ENCODE results near the gene UBE2D4.
"Not testable (repeated sequence)": the region's sequence is repeated elsewhere in the genome, so short reads cannot be mapped to it uniquely, and the experiment has no call there.

UBE2D4 gene

DNA sequence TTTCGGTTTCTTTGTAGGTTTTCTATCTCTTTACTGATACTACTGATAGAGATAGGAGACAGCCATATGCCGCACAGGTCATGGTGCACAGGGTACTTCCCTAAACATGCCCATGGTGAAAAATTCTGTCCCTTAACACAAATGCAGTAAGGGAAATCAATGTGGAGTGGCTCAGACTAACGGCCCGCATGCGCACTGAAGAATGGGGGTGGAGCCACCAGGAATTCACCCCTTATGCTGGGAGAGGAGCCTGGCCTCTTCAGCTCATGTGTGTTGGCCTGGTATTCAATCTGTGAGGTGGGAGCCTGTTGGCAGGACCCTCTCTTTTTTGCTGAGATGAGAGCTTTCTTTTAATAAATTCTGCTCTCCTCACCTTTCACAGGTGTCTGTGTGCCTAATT is 11.4 kb upstream of the UBE2D4 start:
- DNase-seq: no peak

DNA sequence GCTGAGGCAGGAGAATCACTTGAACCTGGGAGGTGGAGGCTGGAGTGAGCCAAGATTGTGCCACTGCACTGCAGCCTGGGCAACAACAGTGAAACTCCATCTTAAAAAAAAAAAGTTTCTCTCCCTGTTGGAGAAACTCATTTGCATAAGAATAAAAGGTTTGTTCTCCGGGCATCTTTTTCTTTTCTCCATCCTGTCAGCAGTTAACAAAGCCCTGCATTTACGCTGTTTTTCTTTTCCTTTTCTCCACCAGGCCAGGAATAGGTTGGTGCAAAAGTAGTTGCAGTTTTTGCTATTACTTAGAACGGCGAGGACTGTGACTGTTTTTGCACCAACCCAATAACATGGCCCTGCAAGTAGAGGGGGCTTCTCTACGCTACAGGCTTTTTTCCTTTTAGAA is 10.3 kb upstream of the UBE2D4 start:
- DNase-seq: no peak

DNA sequence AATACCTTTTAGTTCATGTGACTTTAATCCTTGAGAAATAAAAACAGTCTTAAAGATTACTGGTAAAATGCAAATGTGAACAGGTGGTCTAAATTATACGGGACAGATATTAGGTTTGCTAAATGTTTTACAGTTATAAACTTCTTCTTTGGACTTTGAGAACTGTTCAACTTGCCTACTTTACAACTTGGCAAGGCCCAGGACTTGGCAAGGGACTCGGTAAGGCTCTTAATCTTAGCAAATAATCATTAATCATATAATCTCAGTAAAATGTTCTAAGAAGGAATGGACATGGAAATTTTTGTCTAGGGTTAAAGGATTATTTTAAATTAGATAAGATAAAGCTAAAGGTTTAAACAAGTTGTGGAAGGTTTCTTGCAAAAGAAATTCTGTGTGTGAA is 4.8 kb upstream of the UBE2D4 start:
- DNase-seq: no peak

DNA sequence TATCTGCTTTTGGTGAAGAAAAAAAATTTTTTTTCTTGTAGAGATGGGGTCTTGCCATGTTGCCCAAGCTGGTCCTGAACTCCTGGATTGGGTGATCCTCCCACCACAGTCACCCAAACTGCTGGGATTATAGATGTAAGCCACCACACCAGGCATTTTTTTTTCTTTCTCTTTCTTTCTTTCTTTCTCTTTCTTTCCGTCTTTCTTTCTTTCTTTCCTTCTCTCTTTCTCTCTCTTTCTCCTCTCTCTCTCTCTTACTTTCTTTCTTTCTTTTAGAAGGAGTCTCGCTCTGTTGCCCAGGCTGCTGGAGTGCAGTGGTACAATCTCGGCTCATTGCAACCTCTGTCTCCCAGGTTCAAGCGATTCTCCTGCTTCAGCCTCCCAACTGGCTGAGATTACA is 3.5 kb upstream of the UBE2D4 start:
- no peak for DNase-seq

DNA sequence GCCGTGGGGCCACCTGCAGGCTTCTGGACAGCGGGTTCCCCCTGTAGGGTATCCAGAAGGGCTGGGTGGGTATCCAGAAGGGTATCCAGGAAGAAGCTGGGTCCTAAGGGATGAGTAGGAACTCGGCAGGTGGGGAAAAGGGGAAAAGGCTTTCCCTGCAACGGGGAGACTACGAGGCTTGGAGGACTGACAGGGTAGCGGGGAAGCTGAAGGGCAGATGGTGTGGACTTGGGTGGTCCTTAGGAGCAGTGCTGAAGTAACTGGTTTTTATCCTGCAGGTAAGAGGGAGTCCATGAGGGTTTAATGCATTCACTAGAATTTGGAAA is 525 bp downstream of the UBE2D4 start:
- DNase-seq: no peak

DNA sequence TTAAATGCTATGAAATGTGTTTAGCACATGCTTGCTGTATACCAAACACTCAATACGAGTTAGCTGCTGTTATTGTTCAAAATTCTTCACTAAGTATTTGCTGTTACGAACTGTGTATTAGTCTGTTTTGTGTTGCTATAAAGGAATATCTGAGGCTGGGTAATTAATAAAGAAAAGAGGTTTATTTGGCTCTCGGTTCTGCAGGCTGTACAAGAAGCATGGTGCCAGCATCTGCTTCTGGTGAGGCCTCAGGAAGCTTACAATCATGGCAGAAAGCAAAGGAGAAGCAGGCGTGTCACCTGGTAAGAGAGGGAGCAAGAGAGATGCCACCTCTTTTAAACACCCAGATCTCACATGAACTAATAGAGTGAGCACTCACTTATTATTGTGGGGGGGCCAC is 1.6 kb downstream of the UBE2D4 start:
- DNase-seq: no peak

DNA sequence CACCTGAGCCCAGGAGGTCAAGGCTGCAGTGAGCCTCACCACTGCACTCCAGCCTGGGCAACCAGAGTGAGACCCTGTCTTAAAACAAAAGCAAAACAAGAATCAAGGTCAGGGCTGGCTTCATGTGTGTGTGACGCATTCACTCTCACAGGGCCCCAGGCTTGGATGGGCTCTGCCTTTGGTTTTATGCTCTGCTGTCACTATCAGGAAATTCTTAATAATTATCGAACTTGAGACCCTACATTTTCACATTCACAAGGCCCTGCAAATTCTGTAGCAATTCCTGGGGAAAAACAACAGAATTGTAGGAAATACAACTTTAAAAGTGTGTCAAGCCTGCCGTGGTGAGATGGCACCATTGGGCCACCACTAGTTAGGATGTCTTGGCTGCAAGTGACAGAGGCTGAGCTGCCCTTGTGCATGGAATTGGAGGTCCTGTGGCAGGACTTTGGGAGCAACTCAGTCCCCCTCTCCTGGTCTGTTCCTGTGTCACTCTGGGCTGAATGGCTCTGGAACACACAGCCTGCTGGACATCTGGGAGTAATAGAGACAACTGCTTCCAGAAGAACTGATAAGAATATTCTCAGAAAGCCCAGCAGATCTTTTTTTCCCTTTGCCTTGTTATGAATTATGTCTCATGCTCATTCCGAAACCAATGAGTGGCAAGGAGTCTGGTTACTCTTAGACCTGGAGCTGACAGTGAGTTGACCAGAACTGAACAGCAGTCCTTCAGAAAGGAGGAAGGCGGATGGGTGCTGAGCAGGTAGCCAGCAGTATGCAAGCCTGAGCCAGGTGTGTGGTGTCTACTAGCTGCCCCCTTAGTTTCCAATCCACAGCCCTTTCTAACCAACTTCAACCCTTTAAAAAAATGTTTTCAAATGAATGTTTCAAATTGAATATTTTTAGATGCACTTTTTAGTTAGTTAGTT is 3.6 kb downstream of the UBE2D4 start:
- DNase-seq: no peak

DNA sequence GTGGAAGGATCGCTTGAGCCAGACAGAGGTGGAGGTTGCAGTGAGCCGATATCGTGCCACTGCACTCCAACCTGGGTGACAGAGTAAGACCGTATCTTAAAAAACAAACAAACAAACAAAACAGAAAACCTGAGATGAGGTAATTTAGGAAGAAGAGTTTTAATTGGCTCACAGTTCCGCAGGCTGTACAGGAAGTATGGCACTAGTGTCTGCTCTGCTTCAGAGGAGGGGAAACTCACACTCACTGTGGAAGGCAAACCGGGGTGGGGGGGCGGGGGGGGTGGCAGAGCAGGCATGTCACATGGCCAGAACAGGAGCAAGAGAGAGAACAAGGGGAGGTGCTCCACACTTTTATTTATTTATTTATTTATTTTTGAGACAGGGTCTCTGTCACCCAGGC is 5.1 kb downstream of the UBE2D4 start:
- DNase-seq: no peak

DNA sequence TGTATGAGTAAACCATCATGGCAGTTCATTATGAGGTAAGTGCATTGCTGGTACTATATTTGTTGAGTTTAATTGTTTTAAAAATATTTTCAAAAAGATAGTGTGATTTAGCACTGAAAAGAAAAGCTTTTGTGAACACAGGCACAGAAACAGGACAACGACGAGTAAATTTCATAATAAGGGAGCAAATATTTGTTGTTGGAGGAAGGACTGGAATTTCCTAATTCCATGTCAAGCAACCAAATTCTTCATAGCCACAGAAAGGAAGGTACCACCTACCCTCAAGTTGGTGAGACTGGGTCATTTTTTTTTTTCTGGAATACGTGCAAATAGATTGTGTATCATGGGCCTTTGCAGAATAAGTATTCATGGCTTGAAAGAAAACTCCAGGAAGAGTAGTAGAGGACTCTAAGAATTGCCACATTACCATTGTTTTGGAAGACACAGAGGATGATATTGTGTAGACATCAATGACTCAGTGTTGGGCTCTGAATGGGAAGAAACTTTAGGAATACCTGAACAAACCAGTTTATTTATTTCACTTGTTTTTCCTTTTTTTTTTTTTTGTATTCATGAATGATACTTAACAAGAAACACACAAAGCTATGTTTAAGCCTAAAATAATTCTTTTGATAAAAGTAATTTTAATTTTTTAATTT is 7.8 kb downstream of the UBE2D4 start:
- DNase-seq: no peak

DNA sequence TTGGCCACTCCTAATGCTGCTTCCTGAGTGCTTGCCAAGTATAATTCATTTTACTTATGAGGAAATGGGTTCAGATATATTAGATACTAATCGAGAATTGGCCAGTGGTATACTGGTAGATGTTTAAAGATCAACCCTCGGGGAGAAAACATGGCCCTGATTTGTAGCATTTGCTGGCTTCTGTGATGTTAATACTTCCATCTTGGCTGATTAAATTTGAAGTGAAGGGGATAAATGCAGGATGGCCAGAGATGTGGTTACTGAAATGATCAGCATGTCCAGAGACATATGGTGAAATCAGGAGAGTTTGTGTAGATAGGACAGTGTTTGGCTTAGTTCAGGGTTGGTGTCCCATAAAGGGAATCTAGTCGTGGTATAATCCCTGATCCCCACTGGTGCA is 11.2 kb downstream of the UBE2D4 start:
- no peak for DNase-seq

DNA sequence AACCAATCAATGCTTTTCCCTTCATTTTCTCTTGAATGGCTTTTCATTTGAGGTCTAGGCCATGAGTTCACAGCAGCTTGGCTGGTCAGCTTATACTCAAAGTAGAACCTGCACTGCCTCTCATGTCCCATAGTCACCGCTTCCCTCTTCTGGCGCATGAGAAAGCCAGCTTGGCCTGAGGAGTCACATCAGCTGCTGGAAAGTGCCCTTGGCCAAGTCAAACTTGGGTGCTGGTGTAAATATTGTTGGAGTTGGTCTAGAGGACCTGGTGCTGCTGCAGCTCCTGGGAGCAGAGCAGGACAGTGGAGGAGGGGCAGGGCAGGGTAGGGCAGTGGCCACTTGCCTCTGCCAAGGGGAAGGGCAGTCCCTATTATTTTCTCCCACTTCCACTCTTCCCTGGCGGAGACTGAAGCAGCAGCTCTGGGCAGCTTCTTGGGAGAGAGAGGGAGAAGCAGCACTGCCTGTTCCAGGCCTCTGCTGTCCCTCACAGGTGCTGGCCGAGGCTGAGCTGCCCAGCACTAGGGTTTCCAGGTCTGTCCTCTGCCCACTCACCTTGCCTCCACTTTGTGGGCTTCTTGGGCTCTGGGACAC is 12.8 kb downstream of the UBE2D4 start:
- DNase-seq: peak; percentile 50

DNA sequence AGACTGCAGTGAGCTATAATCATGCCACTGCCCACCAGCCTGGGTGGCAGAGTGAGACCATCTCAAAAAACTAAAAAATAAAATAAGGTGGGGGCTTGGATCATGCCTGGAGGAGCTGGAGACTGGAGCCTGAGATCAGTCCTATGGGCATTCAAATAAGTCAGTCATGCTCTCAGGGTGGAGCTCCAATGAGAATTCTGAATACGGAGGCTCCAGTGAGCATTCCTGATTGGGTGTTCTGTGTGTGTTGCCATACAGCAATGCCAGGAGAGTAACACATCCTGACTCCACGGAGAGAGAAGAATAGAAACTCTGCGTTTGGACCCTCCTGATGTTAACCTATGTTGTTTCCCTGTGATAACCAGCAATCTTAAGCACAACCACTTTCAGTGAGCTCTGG is 16.0 kb downstream of the UBE2D4 start:
- DNase-seq: no peak

DNA sequence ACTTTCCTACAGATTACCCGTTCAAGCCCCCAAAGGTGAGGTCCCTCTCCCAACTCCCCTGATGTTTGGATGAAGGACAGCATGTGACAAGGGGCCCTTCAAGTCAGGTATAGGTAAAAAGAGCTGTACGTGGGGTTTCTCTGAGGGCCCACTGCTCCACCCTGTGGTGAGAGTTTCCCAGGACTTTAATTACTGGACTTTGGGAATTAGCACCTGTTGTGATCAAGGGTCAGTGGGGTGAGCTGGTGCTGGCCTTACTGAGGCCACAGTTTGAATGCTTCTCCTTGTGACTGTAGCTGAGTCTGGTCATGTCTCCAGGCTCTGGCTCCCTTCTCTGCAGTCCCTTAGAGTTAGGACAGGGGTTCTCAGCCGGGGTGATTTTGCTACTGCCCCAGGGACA is 16.8 kb downstream of the UBE2D4 start:
- no peak for DNase-seq

DNA sequence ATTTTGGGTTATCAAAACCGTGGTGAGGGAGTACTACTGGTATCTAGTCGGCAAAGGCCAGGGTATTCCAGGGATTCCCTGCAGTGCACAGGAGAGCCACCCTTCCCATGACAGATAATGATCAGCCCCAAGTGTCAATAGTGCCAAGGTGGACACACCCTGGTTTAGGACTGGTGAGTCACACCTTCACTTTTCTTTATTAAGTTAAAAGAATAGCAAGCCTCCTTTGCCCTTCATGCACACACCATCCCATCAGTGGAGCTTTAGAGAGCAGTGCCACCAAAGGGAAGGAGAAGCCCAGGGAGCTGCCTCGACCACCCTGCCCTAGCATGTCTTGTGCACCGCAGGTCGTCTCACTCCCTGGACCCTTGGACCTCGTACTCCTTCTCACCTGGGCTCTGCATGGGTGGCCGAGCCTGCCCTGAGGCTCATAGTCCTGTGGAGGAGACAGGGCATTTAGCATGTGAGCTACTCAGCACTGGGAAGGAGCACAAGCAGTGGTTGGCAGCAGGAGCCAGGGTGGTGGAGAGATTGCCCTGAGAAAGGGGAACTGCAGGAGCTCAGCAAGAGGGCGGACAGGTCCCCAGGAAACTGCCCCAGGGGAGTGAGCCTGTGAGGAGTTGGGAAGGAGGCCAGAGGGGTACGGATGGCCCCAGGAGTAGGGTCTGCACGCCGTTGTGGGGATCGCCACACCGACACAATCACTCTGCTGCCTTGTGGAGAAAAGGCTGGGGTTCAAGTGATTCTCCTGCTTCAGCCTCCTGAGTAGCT is 17.4 kb downstream of the UBE2D4 start:
- no peak for DNase-seq

DNA sequence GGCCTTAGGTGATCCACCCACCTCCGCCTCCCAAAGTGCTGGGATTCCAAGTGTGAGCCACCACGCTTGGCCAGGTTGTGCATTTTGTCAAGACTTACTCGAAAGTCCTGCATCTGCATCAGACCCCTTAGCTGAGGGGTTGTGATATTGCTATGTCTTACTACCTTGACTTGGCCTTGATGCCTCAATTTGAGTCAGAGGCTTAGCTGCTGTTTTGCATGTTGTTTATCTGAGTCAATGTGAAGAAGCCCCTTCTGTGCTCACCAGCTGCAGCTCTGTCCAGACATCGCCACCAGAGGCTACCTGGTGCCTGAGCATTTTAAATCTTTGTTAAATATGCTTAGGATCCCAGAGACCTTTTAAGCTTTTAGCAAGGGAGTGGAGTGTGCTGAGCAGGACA is 18.1 kb downstream of the UBE2D4 start:
- DNase-seq: no peak

DNA sequence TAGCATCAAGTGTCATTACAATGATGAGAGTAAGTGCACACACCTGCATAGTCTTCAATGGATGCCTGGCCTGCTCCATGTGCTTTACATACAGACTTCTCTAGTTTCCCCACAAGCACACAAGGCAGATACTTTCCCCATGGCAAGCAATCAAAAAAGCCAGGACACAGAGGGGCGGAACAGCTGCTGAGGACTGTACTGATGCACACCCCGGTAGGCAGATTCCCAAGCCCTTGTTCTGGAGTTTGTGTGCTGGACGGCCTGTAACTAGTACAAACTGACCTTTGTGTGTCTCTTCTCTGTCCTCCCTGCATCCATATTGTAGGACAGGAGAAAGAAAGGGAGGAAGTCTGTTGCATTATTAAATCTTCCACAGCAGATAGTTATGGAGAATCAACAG is 25.8 kb downstream of the UBE2D4 start:
- DNase-seq: no peak

DNA sequence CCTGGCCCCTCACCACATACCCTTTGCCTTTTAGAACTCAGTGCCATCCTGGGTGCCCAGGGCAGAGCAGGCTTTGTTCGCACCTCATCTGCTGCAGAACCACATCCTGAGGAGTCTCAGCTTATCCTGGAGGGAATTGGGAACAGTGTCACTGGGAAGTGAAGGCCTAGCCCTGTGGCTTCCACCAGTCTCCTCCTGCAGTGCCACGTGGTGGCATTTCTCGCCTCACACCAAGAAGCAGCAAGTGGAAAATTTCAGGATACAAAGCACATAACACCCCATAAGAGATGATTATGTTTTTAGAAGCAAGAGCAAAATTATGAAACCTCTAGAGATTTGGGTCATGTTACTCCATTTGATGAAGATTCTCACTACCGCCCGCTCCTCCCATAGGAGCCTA is 26.8 kb downstream of the UBE2D4 start:
- DNase-seq: no peak

DNA sequence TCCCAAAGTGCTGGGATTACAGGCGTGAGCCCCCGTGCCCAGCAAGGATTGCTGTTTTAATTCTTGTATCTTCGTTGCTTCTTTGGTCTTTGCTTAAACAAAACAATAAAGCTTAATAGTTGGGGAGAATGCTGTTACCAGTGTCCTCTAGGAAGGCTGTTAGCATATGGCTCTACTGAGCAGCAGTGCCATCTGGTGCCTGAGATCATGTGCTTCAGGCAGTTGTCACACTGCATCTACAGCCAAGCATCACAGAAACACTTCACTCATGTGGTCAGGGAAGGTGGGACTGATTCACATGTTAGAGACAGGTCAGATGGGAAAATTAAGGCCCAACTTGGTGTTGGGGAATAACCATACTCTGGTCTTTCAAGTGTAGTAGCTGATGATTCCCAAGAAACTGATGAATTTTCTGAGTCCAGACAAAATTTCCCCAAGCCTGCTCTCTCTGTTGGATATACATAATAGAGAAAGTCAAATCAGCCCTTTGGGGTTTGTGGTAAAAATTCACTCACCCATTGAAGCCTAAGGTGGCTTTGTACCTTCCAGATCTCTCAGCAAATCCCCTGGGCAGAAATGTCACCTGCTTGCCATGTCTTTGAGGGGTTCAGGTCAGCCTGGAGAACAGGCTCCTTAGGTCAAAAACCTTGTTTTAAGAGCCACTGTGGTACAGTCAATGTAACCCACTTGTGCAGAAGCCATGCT is 28.4 kb downstream of the UBE2D4 start:
- DNase-seq: peak; percentile 50

DNA sequence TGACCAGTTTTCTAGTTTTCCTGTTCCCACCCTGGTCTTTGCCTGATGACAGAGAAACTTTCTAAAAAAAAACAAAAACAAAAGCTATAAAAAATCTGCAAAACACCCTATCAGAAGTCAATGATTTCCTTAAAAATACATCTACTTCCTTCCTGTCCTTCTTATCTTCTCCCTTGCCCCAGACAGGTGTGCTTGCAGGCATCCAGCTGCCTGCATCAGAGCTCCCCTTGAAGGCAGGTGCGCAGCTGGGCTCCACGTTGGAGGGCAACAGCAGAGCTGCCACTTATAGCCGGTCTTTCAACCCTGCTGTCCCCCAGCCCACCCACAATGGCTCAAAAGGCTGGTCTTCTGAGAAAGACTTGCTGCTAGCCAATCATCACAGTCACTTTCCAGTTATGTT is 29.8 kb downstream of the UBE2D4 start:
- no peak for DNase-seq

DNA sequence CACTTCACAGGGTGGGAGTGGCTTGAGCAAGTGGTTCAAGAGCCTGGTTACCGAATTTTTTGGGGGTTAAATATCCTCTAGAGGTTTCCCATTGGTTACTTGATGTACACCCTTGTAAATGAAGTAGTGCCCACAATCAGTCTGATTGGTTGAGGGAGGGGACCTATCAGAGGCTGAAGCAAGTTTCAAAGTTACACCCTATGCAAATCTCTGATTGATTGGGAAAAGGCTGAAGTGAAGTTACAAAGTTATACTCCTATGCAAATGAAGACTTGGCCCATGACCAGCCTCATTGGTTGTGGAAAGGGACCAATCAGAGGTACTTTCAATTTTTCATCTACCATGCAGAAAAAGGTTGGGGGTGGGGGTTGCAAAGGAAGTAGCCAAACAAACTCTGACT is 34.7 kb downstream of the UBE2D4 start:
- no peak for DNase-seq

DNA sequence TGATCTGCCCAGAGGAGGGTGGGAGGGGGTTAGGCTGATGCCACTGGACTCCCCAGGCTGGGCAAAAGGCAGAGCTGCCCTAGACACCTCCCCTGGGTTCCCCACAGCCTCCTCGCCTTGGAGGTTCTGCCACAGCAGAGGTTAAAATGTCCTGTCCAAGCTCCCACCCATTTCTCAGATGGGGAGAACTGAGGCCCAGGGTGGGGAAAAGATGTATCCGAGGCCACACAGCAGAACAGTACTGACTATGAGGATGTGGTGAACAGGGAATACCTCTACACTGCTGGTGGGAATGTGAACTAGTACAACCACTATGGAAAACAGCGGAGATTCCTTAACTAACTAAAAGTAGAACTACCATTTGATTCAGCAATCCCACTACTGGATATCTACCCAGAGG is 40.2 kb downstream of the UBE2D4 start:
- DNase-seq: not testable (repeated sequence)

DNA sequence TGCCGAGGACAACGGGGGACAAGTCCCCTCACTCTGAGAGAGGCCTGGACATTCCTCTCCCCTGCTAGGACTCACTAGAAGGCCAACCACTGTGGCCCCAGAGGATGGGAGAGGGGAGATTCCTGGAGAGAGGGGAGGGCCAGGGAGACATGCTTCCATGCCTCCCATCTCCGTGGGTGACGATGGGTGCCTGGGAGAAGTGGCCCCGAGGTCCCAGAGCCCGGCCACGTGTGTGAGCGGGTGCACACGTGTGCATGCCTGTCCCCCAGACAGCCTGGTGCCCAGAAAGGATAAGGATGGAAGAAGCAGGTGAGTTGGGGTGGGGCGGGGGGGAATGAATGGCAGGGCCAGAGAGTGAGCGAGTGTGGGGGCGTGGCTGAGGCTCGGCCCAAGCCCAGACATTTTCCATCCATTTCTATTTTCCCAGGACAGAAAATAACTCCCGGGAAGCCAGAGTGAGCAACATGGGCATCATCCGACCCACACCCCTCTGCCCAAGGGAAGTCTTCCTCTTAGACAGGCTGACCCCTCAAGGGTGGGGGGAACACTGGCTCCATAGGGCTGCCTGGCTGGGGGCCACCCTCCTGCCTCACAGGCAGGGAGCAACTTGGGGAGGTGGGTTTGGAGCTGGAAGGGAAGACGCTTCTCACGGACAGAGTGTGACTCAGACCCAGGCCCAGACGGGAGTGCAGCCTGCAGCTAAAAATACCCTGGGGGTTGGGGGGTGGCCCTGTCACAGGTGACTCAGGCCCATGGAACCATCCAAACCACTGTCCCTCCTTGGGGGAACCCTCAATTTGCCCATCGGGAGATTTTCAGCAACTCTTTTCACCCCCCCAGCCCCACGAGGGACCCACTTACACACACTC is 42.2 kb downstream of the UBE2D4 start:
- not testable (repeated sequence) for DNase-seq

Data from MV-4-11 (cell line).